Esophagus muscularis mucosa (tissue), 4 donors: Measurements from ENCODE around the gene FOXF2. TPM values are rescaled to one million over a fixed set of nuclear protein-coding genes. Genes with fewer than 3 reads are reported as not detected.

Experiments
- DNase-seq: peaks from one replicate; pipeline ENCODE4 v3.0.0-alpha.2; 2017; ENCODE audit errors: extremely low spot score
- H3K27ac ChIP-seq, 4 donors: fragments of 200-600 bp; sonication (generic); replicated peaks in 1 of 4; 1 replicate in 3 of 4; 2 replicates in 1 of 4; pipeline ENCODE4 v1.5.1; 2016 to 2019; ENCODE audit warnings: mild to moderate bottlenecking in 1 of 4
- H3K27me3 ChIP-seq, 4 donors: fragments of 200-600 bp; sonication (generic); one replicate each; pipeline versions ENCODE4 v1.5.1 to v1.6.0; 2016 to 2019
- H3K36me3 ChIP-seq, 4 donors: fragments of 200-600 bp; sonication (generic); one replicate each; pipeline ENCODE4 v1.5.1; 2016 to 2019
- H3K4me1 ChIP-seq, 4 donors: fragments of 200-600 bp; sonication (generic); one replicate each; pipeline ENCODE4 v1.5.1; 2016 to 2019
- H3K4me3 ChIP-seq, 4 donors: fragments of 200-600 bp; sonication (generic); 1 replicate in 2 of 4; 2 replicates in 2 of 4; pipeline ENCODE4 v1.5.1; 2016 to 2019; ENCODE audit warnings: mild to moderate bottlenecking in 4 of 4, moderate library complexity in 1 of 4
- H3K9me3 ChIP-seq, 4 donors: fragments of 200-600 bp; sonication (generic); 1 replicate in 3 of 4; 2 replicates in 1 of 4; pipeline ENCODE4 v1.5.1; 2016 to 2019
- CTCF ChIP-seq, 3 experiments: fragments of 200-600 bp in 2 of 3; fragments of 450-650 bp in 1 of 3; sonication (generic) in 2 of 3; IDR thresholded peaks; one replicate each; pipeline ENCODE4 v1.5.1; 2017 to 2019; ENCODE audit warnings: antibody characterized with exemption in 3 of 3, mild to moderate bottlenecking in 2 of 3, moderate library complexity in 1 of 3
- EP300 ChIP-seq: sonication (generic); formaldehyde crosslinking; IDR thresholded peaks from one replicate; pipeline ENCODE4 v1.6.1; 2017; ENCODE audit warnings: antibody characterized with exemption
- POLR2A ChIP-seq: fragments of 450-650 bp; IDR thresholded peaks from one replicate; pipeline ENCODE4 v1.6.1; 2017; ENCODE audit warnings: antibody characterized with exemption, moderate library complexity, mild to moderate bottlenecking, low read depth
- POLR2AphosphoS5 ChIP-seq, 2 donors: sonication (generic); formaldehyde crosslinking; IDR thresholded peaks; one replicate each; pipeline ENCODE4 v1.6.1; 2017; ENCODE audit warnings: antibody characterized with exemption in 2 of 2
- WGBS: methylation state at CpG from one replicate; pipeline ENCODE4 v1.1.5; 2018; 5-methylcytosine and 5-hydroxymethylcytosine counted together
- intact Hi-C: fragments of 100-400 bp; cut with DNase I; formaldehyde crosslinking; loops from one replicate; pipeline ENCODE4 v1.15.1; 2023
- total RNA-seq, 4 donors: library from RNA; depleted of rRNA; stranded (reverse); fragments of >200 nt; gene quantifications; one replicate each; pipeline versions ENCODE4 v1.1.0 to v1.2.1, GENCODE V29; 2016

FOXF2 gene
- total RNA-seq, 4 donors from 2014 or later = 66.6 to 170 (median 120) TPM

GRCh38 chr6:1390946-1391799, 1.8 kb downstream of the FOXF2 start:
- DNase-seq = no peak
- peak overlapping the region; percentile 69 to 86 (median 78) for H3K4me3 ChIP-seq
- no peaks in the 10 kb centered on the region for H3K9me3 ChIP-seq
- no peak for TF ChIP-seq CTCF (IDR thresholded peaks at IDR 0.05)
- TF ChIP-seq POLR2A = no peak
- no peak for TF ChIP-seq EP300
- no peak for TF ChIP-seq POLR2AphosphoS5 (IDR thresholded peaks at IDR 0.05)
- H3K4me1 ChIP-seq = peaks cover 28 to 74% (median 64%) of the 10 kb centered on the region in 4 donors
- 3% methylated on average over 13 of the region's 30 CpGs for WGBS
- H3K36me3 ChIP-seq = peaks cover 0 to 12% (median 2%) of the 10 kb centered on the region in 4 donors
- peaks cover 0 to 69% (median 3%) of the 10 kb centered on the region in 4 donors for H3K27me3 ChIP-seq
- intact Hi-C loops = no loop called here
- peak overlapping the region; percentile 90 to 97 (median 94) for H3K27ac ChIP-seq

DNA sequence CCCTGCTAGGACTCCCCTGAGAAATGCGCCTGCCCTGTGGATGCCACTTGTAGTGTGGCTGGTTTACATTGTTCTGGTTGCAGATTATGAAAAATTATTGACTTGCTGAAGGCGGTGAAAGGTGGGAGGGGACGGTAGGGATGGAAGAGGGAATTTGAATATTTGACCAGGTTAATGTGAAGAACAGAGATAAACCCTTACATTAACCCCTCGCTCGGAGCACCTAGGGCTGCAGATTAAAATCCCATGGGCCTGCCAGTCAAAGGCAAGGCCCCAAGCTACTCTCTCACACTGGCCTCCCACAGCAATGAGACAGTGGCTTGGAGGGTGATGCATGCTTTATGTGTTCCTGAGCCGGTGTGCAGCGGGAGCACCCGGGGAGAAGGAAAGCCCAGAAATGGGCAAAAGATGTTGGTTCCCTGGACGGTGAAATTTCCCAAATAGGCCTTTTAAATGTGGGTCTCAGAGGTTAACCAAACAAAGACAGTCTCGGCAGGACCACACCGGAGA, 2.5 kb downstream of the FOXF2 start:
- no peak for DNase-seq
- Histone ChIP-seq H3K4me1 (peaks cover 28 to 73% (median 64%) of the 10 kb centered on the region in 4 donors), H3K27me3 (peaks cover 0 to 65% (median 3%) of the 10 kb centered on the region in 4 donors), H3K36me3 (peaks cover 0 to 12% (median 2%) of the 10 kb centered on the region in 4 donors), H3K27ac (peak overlapping the region; percentile 90 to 97 (median 94)), H3K4me3 (peak overlapping the region; percentile 69 to 86 (median 78)), H3K9me3 (no peaks in the 10 kb centered on the region)
- 22% methylated on average over 11 of the region's 11 CpGs for WGBS
- TF ChIP-seq CTCF (IDR thresholded peaks at IDR 0.05) = no peak
- peak; percentile 40 to 76 for TF ChIP-seq POLR2AphosphoS5 (IDR thresholded peaks at IDR 0.05)
- intact Hi-C loops = no loop called here

GRCh38 chr6:1392813-1393640, 3.7 kb downstream of the FOXF2 start:
- no peak for DNase-seq
- 21% methylated on average over 21 of the region's 74 CpGs for WGBS
- no peaks in the 10 kb centered on the region for H3K9me3 ChIP-seq
- H3K4me1 ChIP-seq = peaks cover 28 to 78% (median 70%) of the 10 kb centered on the region in 4 donors
- H3K27me3 ChIP-seq = peaks cover 0 to 65% (median 3%) of the 10 kb centered on the region in 4 donors
- H3K4me3 ChIP-seq = peak overlapping the region; percentile 69 to 86 (median 78)
- intact Hi-C loops = no loop called here
- H3K36me3 ChIP-seq = peaks cover 0 to 12% (median 2%) of the 10 kb centered on the region in 4 donors
- H3K27ac ChIP-seq = peak overlapping the region; percentile 90 to 97 (median 94)
- TF ChIP-seq POLR2AphosphoS5 (IDR thresholded peaks at IDR 0.05) = no peak
- no peak for TF ChIP-seq EP300
- no peak for TF ChIP-seq CTCF (IDR thresholded peaks at IDR 0.05)
- no peak for TF ChIP-seq POLR2A

GRCh38 chr6:1393641-1394283, 4.4 kb downstream of the FOXF2 start:
- H3K27me3 ChIP-seq = peaks cover 0 to 63% (median 3%) of the 10 kb centered on the region in 4 donors
- H3K27ac ChIP-seq = peak overlapping the region; percentile 90 to 97 (median 94)
- H3K9me3 ChIP-seq = no peaks in the 10 kb centered on the region
- H3K4me1 ChIP-seq = peaks cover 24 to 78% (median 71%) of the 10 kb centered on the region in 4 donors
- H3K36me3 ChIP-seq = peaks cover 0 to 12% (median 2%) of the 10 kb centered on the region in 4 donors
- TF ChIP-seq POLR2AphosphoS5 (IDR thresholded peaks at IDR 0.05) = no peak
- intact Hi-C loops = no loop called here
- 24% methylated on average over 12 of the region's 47 CpGs for WGBS
- H3K4me3 ChIP-seq = peak overlapping the region; percentile 69 to 86 (median 78)
- no peak for DNase-seq
